PC-3 (cell line): ENCODE results near the gene PGA3. TPM values are rescaled to one million over a fixed set of nuclear protein-coding genes. Genes with fewer than 3 reads are reported as not detected.
"Not testable (repeated sequence)": the region's sequence is repeated elsewhere in the genome, so short reads cannot be mapped to it uniquely, and the experiment has no call there.

Experiments
- ATAC-seq: fragments of 200-7000 bp; cut with Tn5 transposase; 2 replicates; pipeline ENCODE4 v1.9.1; 2020; ENCODE audit warnings: mild to moderate bottlenecking, moderate library complexity
- Bru-seq: library from RNA; stranded (reverse); fragments of 400-500 nt; gene quantifications from one replicate; lab custom pipeline; 2021; lab: Mats Ljungman, UMichigan
- BruChase-seq, 2 experiments: library from RNA; stranded (reverse); fragments of 400-500 nt; gene quantifications; one replicate each; lab custom pipeline; 2021; lab: Mats Ljungman, UMichigan
- BruUV-seq: library from RNA; stranded (reverse); fragments of 400-500 nt; replicated peaks from 2 replicates; lab custom pipeline; 2021; lab: Mats Ljungman, UMichigan
- CTCF ChIA-PET: fragments of 300-600 bp; sonication (Branson Sonifier 250); formaldehyde crosslinking; loops from one replicate; lab custom pipeline; 2022; ENCODE audit warnings: antibody characterized with exemption; lab: Charles Lee
- POLR2A ChIA-PET: fragments of 300-600 bp; sonication (Branson Sonifier 250); formaldehyde crosslinking; loops from one replicate; lab custom pipeline; 2022; ENCODE audit warnings: antibody characterized with exemption; ENCODE audit not compliant: unreplicated experiment; lab: Charles Lee
- DNase-seq: peaks from one replicate; pipeline ENCODE4 v3.0.0-alpha.2; 2015
- H2AFZ ChIP-seq: fragments of 300-600 bp; sonication (generic); 2 replicates; pipeline ENCODE4 v1.6.0; 2016; ENCODE audit warnings: antibody characterized with exemption, low read length
- H3F3A ChIP-seq: fragments of 300-600 bp; sonication (generic); one replicate; pipeline ENCODE4 v1.6.0; 2017; ENCODE audit warnings: antibody characterized with exemption, low read length, control low read depth, mild to moderate bottlenecking; ENCODE audit not compliant: unreplicated experiment
- H3K27ac ChIP-seq: fragments of 300-600 bp; sonication (generic); 2 replicates; pipeline ENCODE4 v1.5.1; 2016; ENCODE audit warnings: mild to moderate bottlenecking, low read length
- H3K27me3 ChIP-seq: fragments of 300-600 bp; sonication (generic); 2 replicates; pipeline ENCODE4 v1.6.1; 2016; ENCODE audit warnings: low read length, mixed read lengths
- H3K36me3 ChIP-seq: fragments of 300-600 bp; sonication (generic); 2 replicates; pipeline ENCODE4 v1.6.1; 2016; ENCODE audit warnings: low read depth, mixed run types, low read length, mixed read lengths
- H3K4me1 ChIP-seq: fragments of 300-600 bp; sonication (generic); 2 replicates; pipeline ENCODE4 v1.5.1; 2016; ENCODE audit warnings: low read length; ENCODE audit not compliant: insufficient read depth
- H3K4me2 ChIP-seq: fragments of 300-600 bp; sonication (generic); 2 replicates; pipeline ENCODE4 v1.6.0; 2016; ENCODE audit warnings: low read length
- H3K4me3 ChIP-seq: fragments of 300-600 bp; sonication (generic); 2 replicates; pipeline ENCODE4 v1.5.1; 2016; ENCODE audit warnings: mild to moderate bottlenecking, low read length, mixed read lengths
- H3K79me2 ChIP-seq: fragments of 300-600 bp; sonication (generic); 2 replicates; pipeline ENCODE4 v1.6.1; 2017; ENCODE audit warnings: low read length, mixed read lengths
- H3K9ac ChIP-seq: fragments of 300-600 bp; sonication (generic); 2 replicates; pipeline ENCODE4 v1.6.0; 2016; ENCODE audit warnings: mild to moderate bottlenecking, low read length
- H3K9me2 ChIP-seq: fragments of 300-600 bp; sonication (generic); replicated peaks from 2 replicates; pipeline ENCODE4 v1.6.1; 2016; ENCODE audit warnings: mixed run types, low read length, mixed read lengths
- H3K9me3 ChIP-seq: fragments of 300-600 bp; sonication (generic); 2 replicates; pipeline ENCODE4 v1.6.1; 2016; ENCODE audit warnings: low read length, mixed read lengths
- H4K20me1 ChIP-seq: fragments of 300-600 bp; sonication (generic); 2 replicates; pipeline ENCODE4 v1.6.1; 2016; ENCODE audit warnings: low read length, mixed read lengths
- EZH2 ChIP-seq: fragments of 300-600 bp; sonication (generic); IDR thresholded peaks from one replicate; pipeline ENCODE4 v1.6.1; 2017; ENCODE audit warnings: antibody characterized with exemption, mild to moderate bottlenecking, low read length; ENCODE audit not compliant: unreplicated experiment
- EZH2phosphoT487 ChIP-seq: fragments of 300-600 bp; sonication (generic); IDR thresholded peaks from 2 replicates; pipeline ENCODE4 v1.6.1; 2018; ENCODE audit warnings: mild to moderate bottlenecking, antibody characterized with exemption, low read length, borderline replicate concordance
- intact Hi-C: fragments of 100-400 bp; cut with micrococcal nuclease; formaldehyde crosslinking; loops from 2 replicates; pipeline ENCODE4 v1.9.0; 2023
- long read RNA-seq: library from polyadenylated mRNA; unstranded; transcript quantifications from one replicate; pipeline ENCODE4 v2.0.0, GENCODE V29; 2021; ENCODE audit not compliant: unreplicated experiment
- total RNA-seq: library from RNA; depleted of rRNA; stranded (reverse); fragments of >200 nt; gene quantifications from 2 replicates; pipeline ENCODE4 v1.2.3, GENCODE V29; 2014; rRNA removed
- TF ChIP-seq, protein P1 (sequence below): fragments of 300-600 bp; sonication (generic); conservative IDR thresholded peaks from 2 replicates; pipeline ENCODE4 v1.5.1; 2017; ENCODE audit warnings: antibody characterized with exemption, low read depth, mild to moderate bottlenecking, low read length

The PGA3 gene
- total RNA-seq (not detected in 2 replicates), Bru-seq, nascent RNA (percentile 7 among the genes with signal in this experiment), BruChase-seq, experiment 1, labeled RNA remaining after a 6-hour chase (percentile 5 among the genes with signal in this experiment), BruChase-seq, experiment 2, labeled RNA remaining after a 2-hour chase (not detected)
- long read RNA-seq, result 0 reads

DNA sequence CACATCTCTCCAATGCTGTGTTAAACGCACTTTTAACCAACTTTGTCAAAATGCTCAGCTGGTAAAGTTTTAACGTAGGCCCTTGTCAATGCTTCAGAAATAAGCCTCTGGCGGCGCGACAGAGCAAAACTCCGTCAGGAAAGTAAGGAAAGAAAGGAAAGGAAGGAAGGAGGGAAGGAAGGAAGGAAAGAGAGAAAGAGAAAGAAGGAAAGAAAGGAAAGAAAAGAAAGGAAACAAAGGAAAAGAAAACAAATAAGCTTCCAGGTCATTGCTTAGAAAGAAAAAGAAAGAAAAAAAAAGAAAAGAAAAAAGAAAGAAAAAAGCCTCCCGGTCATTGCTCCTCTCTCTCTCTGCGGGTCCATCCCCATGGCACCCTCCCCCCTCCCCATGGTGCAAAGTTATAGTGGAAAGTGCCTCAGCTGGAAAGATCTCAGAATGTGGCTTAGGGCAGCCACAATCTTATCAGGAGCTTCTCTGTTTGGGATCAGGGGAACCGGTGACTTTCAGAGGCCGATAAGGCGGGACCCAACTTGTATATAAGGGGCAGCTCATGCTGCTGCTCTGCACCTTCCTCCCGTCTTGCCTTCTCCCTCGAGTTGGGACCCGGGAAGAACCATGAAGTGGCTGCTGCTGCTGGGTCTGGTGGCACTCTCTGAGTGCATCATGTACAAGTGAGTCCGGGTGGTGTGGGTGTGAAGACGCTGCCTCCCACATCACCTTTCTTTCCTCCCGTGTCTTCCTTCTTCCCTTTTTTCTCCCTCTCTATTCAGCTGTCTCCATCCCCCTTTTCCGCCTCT, at the start of gene PGA3:
Gene PGA3 (plus strand): TSS at position 566 of the 797 bp plus-strand sequence. CDS start 50 bp downstream, at position 616.
- H3K9me2 ChIP-seq, H3K4me2 ChIP-seq, H3K9me3 ChIP-seq, H3F3A ChIP-seq, intact Hi-C loops, H3K4me3 ChIP-seq, H3K9ac ChIP-seq, H2AFZ ChIP-seq, ATAC-seq, H3K27ac ChIP-seq, H4K20me1 ChIP-seq, BruUV-seq, CTCF ChIA-PET, POLR2A ChIA-PET, H3K36me3 ChIP-seq, H3K79me2 ChIP-seq, H3K4me1 ChIP-seq: not testable (repeated sequence)
- peaks cover 34% of the 10 kb centered on the region for H3K27me3 ChIP-seq
- DNase-seq, result peak; percentile 0

DNA sequence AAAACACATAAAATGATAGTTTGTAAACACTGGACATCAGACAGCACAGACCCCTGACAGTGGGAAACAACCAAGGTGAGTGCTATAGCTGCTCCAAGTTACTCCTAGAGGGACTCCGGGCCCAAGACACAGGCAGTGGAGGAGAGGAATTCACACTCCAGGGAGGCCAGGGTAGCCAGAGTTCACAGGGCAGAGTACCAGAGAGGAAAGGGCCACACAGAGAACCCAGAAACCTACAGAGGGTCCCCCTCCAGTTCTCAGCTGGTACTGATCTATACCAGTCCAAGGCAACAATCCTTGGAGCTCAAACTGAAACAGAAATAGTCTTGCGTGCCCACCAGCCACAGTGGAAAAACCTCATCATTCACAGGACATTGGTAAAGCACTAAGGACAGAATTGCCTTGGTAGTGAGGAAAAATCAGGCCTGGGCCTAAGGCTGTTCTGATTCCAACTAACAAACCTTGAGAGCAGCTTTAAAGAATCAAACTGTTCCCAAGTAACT, 49.7 kb upstream of the PGA3 start:
- BruUV-seq, result no TSS peak
- ATAC-seq, result peak; percentile 13; the same call in 1 of the 2 replicates
- H3F3A ChIP-seq, result peaks cover 6% of the 10 kb centered on the region

GRCh38 chr11:61154528-61154927, 48.8 kb upstream of the PGA3 start:
- Histone ChIP-seq H3K4me3 (no peak overlapping the region), H3K4me2 (no peak overlapping the region), H3K79me2 (peaks cover 97% of the 10 kb centered on the region), H3K9ac (no peak overlapping the region), H3K27me3 (no peaks in the 10 kb centered on the region), H3K9me3 (peaks cover 14% of the 10 kb centered on the region), H3K36me3 (peaks cover 36% of the 10 kb centered on the region), H3F3A (peaks cover 11% of the 10 kb centered on the region), H4K20me1 (0 out of 2 replicates have a peak, but pooled peaks cover 5% of the 10 kb centered on the region), H2AFZ (no peak overlapping the region), H3K9me2 (no peaks in the 10 kb centered on the region), H3K4me1 (peaks cover 52% of the 10 kb centered on the region), H3K27ac (no peak overlapping the region)
- POLR2A ChIA-PET, result no interaction called here
- no peak for ATAC-seq
- no TSS peak for BruUV-seq
- CTCF ChIA-PET, result no interaction called here
- DNase-seq, result no peak
- intact Hi-C loops, result no loop called here
- no peak for TF ChIP-seq EZH2
- TF ChIP-seq EZH2phosphoT487, result no peak
- TF ChIP-seq, protein P1, sequence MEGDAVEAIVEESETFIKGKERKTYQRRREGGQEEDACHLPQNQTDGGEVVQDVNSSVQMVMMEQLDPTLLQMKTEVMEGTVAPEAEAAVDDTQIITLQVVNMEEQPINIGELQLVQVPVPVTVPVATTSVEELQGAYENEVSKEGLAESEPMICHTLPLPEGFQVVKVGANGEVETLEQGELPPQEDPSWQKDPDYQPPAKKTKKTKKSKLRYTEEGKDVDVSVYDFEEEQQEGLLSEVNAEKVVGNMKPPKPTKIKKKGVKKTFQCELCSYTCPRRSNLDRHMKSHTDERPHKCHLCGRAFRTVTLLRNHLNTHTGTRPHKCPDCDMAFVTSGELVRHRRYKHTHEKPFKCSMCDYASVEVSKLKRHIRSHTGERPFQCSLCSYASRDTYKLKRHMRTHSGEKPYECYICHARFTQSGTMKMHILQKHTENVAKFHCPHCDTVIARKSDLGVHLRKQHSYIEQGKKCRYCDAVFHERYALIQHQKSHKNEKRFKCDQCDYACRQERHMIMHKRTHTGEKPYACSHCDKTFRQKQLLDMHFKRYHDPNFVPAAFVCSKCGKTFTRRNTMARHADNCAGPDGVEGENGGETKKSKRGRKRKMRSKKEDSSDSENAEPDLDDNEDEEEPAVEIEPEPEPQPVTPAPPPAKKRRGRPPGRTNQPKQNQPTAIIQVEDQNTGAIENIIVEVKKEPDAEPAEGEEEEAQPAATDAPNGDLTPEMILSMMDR, result no peak

More for the DNA sequence above, 49.7 kb upstream of the PGA3 start:
- ChIA-PET POLR2A (no interaction called here), CTCF (no interaction called here)
- Histone ChIP-seq H3K9me2 (no peaks in the 10 kb centered on the region), H3K4me1 (peaks cover 49% of the 10 kb centered on the region), H3K27ac (peak overlapping the region; percentile 39), H3K9ac (no peak overlapping the region), H4K20me1 (0 out of 2 replicates have a peak, but pooled peaks cover 5% of the 10 kb centered on the region), H3K4me3 (peak overlapping the region; percentile 4; the same call in 1 of the 2 replicates), H3K9me3 (peaks cover 14% of the 10 kb centered on the region), H3K36me3 (peaks cover 36% of the 10 kb centered on the region), H2AFZ (no peak overlapping the region), H3K79me2 (peaks cover 100% of the 10 kb centered on the region), H3K27me3 (no peaks in the 10 kb centered on the region), H3K4me2 (peak overlapping the region; percentile 60)
- intact Hi-C loops, result no loop called here
- TF ChIP-seq EZH2phosphoT487 (no peak), EZH2 (no peak)
- TF ChIP-seq, protein P1, result no peak
- DNase-seq, result no peak
